Left kidney (tissue), 2 donors: ENCODE measurements around the gene ITGB7. TPM values are rescaled to one million over a fixed set of nuclear protein-coding genes. Genes with fewer than 3 reads are reported as not detected.
"Not testable (repeated sequence)": the region's sequence is repeated elsewhere in the genome, so short reads cannot be mapped to it uniquely, and the experiment has no call there.

Source experiments
- DNase-seq: peaks from one replicate; pipeline ENCODE4 v3.0.0-alpha.2; 2013
- polyA plus RNA-seq: library from polyadenylated mRNA; unstranded; fragments of 120-200 nt; gene quantifications from one replicate; pipeline ENCODE4 v1.2.1, GENCODE V29; 2013; ENCODE audit not compliant: insufficient read length

ITGB7 gene
- polyA plus RNA-seq, 1 donor: 1.8 TPM

DNA sequence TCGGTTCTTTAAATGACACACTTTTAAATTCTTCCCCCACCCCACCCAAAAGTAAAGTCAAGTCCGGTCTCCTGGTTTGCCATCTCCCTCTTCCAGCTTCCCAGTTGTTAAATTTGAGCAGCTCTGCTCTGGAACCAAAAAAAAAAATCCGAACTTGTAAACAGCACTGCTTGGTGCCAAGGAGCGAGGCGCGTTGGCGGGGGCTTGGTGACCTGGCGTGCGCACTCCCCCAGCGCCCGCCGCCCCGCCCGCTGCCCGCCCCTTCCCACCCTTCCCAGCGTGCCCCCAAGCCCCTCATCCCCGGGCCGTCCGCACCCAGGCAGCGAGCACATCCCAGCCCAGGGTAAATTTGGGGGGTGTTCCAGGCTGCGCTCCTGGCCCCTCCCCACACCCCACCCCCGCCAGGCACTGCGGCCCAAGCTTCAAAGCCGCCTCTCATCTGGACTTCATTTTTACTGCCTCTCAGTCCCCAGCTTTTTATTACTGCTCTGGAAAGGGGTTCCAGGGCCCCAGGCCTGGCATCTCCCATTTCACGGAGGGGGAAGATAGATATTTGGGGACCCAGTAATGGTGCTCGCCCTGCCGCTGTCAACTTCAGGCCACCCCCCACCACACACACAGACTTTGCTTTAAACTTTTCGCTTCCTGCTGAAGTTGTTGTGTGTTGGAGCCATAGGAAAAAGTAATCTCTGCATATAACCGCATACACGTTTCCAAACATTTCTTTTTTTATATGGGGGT, 11.7 kb upstream of the ITGB7 start:
- DNase-seq: no peak

DNA sequence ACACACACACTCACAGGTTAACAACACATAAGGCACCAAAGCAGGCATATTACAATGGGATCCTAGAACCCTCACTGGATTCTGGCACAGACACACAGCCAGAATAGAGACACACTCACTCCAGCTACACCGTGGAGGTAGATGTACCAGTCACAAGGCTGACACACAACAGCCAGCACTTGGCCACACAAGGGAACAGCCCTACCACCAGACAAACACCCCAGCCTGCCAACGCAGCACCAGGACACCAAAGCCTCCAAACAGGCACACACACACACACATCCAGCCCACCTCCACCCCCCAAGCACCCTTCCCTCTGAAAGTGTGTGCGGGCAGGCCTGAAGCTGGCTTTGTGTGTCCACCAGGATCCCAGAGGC, 10.9 kb upstream of the ITGB7 start:
- no peak for DNase-seq

DNA sequence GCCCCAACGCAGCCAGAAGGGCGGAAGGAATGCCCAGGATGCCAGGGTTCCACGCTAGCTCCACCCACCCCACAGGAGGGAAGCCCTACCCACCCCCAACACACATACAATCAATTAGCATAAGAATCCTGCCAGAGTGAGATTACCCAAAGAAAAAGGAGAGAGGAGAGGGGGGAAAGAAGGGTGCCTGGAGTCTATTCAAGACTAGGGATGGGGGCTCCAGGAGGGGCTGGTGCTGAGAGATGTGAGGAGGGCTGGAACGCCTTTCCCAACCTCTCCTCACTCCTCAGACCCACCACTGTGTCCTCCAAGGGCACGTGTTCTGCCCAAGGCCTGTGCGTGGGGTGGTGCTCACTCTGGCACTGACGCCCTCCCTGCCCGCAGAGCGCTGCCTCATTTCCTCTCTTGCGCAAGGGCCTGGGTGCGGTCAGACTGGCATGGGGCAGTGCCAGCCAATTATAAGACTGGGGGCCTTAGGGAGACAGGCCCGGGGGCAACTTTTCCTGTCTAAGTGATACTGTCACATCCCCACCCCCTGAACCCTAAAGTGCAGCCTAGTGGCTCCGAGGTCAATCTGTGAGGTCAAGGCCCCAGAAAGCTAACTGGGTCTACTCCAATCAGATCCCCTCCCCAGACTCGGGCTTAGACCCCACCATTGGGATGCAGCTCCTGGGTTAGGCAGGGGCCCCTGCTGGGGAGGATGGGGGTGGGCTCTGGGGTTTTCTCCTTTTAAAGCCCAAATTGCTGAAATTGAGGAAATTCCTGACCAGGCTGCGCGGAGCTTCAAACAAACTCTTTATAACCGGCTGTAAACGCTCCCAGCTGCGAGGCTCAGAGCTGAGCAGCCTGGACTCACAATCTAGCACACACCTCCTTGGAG, 10.2 kb upstream of the ITGB7 start:
- DNase-seq: no peak

DNA sequence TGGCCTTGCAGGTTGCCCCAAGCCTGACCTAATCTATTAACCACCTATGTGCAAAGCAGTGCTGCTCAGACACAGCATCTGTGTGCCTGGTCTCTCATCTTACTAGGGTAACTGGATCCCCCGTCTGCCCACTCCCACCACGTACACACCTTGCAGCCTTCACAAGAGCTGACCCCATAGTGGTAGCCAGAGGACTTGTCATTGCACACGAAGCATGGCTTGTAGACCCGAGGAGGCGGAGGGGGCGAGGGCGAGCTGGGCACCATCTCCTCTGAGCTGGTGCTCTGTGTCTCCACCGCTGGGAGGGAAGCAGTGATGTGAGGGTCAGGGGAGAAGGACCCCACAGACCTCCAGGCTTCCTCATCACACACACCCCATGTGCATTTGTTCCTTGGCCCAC, 8.4 kb upstream of the ITGB7 start:
- DNase-seq: no peak

DNA sequence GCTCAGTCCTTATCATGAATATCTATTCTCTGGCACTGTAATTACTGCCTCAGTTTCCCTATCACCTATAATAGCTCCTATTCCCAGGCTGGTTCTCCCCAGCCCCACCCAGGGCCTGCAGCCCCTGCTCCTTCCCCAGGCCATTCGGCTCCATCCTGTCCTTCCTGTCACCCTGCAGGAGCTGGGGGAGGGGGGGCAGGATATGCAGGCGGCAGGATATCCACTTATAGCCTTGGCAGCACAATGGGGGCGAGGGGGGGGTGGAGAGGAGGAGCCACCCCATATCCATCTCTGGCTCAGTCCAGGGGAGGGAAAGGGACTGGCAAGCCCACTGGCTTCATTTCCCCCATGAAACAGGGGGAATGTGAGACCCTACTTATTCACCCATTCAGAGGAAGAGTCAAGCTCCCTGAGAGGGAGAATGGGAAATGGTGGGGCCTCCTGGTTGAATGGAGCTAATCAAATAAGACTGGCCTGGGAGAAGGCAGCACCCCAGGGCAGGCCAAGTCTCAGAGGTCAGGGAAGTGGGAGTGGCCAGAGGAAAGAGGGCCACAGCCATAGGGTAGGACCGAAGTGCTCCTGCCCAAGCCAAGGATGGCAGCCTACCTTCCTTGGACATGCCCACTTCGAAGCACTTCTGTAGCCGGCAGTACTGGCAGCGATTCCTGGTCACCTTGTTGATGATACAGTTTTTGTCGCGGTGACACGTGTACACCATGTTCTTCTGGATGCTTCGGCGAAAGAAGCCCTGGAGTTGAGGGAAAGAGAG, 7.8 kb upstream of the ITGB7 start:
- no peak for DNase-seq

DNA sequence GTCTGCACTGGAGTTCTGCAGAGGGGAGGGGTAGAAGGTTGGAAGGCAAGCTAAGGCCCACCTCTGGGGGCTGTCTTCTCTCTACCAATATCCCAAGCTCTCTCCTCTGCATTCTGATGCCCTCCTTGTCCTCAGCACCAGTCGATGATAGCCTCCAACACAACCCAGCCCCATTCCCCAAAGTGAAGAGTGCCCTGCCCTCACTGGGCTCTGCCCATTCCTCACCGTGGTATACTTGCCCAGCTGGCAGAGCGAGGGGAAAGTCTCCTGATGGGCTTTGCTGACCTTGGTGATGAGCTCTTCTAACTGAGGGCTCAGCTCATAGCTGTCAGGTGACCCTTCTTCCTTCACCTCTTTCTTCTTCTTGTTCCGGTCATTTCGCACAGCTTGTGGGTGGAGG, 7.2 kb upstream of the ITGB7 start:
- DNase-seq: no peak

DNA sequence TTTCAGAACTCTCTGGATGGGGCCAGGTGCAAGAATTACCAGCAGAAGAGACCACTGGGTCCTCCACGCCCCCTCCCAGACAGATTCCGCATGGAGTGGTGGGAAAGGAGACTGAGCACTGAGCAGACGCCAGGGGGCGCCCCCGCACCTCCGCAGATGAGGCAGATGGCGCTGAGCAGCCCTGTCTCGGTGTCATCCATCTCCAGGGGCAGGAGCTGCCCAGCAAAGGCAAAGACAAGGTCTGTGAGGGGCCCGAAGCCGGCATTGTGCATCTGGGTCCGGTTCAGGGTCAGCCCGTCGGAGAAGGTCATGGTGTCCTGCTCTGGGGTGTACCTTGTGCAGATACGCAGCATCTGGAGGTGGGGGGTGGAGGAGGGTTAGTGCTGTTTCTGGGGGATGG, 6.3 kb upstream of the ITGB7 start:
- no peak for DNase-seq

DNA sequence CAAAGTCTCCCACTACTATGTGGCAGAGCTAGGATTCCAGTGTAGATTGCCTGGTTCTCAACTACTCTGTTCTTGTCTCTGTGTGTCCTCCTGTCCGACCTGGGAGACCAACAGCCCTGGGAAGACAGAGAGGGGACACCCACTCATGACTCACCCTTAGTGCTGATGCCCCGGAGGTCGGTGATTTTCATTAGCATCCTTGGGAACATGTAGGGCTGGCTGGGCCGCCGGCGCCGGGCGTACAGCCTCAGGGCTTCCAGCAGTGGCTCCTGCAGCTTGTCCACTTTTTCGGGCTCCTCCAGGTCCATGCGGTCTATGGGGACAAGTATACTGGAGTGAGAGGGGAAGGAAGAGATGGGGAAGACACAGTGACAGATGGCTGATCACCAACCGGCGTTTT, 5.9 kb upstream of the ITGB7 start:
- DNase-seq: no peak

DNA sequence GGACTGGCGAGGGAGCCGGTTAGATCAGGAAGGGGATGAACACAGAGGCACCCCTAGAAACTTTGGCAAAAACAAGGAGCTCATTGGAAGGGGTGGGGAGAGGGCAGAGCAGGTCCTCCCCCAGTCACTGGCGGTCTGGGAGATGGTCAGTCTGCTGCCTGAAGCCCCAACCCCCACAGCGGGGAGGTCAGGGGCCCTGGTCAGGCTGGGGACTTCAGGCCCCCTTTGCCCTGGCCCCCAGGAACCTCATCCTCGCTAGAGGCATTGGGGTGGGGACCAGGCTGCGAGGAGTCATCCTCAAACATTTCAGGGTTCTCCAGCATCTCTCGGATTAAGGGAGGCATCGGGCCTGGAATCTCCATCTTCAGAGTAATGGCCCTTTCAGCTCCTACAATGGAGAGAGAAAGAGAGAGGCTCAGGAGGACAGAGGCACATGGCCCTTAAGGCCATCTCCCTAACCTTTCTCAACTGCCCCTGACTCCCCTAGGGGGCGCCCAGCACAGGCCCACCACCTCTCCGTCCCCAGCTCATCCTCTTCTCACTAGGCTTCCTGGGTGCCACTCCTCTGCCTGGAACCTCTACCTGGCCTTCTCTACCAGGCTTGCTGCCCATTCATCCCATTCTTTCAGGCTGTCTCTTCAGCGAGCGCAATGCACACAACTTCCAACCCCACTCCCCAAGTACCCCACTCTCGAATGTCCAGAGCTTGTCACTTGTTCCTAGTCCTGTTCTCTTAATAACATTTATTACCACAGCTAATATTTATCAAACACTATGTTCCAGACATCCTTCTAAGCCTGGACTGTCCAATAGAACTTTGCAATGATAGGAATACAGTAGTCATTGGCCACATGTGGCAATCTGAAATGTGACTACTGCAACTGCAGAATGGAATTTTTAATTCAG, 4.7 kb upstream of the ITGB7 start:
- no peak for DNase-seq

DNA sequence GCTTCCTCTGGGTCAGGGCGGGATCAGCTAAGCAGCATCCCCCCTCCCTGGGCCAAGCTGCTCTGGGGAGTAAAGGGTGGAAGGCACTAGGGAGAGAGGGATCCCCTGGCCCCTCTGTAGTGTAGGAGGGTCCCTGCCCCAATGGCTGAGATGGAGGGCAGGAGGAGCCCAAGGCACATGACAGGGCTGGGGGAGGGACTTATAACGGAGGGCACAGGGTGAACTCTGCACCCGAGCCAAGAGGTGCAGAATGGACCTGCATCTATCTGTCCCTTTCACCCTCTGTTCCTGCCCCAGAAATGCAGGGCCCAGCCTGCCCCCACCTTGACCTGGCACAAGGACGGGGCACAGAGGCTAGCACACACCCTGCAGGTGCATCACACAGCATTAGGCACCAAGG, 3.8 kb upstream of the ITGB7 start:
- DNase-seq: no peak

DNA sequence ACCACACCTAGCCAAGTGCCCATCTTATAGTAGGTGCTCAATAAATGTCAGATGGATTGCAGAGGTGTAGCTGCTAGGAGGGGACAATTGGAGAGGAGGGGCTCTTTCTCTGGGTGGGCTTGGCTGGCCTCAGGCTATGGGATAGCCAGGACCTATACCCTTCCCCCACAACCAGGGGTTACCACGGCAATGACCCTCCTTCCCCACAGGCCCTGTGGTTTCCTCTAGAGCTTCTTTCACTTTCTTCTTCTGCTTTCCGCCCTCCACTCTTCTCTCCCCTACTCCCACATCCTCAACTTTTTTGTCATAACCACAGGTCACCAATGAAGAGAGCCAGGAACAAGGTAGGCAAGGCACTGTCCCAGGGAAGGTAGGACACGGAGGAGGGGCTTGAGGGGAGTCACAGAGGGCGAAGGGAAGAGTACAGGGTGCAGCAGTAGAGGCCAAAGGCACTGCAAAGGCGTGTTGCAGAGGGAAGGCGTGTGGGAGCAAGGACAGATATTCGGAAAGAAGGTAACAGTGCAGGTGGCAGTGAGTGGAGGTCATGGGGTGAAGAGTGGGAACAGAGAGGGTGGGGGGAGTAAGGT, 1.9 kb upstream of the ITGB7 start:
- no peak for DNase-seq

DNA sequence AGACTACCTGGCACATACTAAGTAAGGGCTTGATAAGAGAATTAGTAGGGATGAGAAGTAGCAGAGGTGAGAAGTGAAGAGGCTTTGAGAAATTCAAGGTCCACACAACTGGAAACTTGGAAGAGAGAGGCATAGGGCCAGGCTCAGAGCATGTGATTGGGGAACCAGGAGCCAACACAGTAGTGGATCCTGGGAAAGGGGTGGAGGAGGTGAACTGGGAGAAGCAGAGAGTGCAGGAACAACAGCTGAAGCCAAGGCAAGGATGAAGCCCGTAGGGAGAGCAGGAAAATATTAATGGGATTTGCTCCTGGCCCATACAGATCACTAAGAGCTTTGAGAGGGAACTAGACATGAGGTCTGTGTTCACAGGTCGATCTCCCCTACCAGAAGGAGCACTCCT, 1.4 kb upstream of the ITGB7 start:
- no peak for DNase-seq

DNA sequence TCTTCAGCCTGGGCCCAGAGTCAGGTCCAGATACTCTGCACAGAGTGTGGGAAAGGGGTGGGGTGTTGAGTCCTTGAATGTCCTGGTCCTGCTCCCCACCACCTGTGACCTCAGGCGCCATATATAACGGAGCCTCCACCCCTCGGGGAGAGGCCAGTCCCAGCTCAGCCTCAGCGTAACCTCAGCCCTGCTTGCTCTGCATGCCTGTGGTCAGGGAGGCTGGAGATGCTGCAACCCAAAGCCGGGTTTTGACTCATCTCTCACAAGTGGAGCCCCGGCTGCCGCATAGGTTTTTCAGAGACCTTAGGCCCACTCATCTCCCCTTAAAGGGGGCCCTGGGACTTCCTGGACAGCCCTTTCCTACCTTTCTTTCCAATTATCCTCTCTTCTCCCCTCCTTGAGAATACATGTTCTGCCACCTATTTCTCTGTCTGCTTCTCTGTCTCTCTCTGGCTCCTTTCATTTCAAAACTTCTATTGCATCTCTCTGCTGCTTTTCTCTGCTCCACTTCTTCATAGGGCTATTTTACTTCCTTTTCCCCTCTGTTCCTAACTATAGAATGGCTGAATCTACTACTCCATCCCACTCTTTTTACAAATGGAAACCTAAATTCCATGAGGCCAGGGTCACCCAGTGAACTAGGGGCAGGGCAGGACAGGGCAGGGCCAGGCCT, 1.2 kb downstream of the ITGB7 start:
- DNase-seq: no peak

DNA sequence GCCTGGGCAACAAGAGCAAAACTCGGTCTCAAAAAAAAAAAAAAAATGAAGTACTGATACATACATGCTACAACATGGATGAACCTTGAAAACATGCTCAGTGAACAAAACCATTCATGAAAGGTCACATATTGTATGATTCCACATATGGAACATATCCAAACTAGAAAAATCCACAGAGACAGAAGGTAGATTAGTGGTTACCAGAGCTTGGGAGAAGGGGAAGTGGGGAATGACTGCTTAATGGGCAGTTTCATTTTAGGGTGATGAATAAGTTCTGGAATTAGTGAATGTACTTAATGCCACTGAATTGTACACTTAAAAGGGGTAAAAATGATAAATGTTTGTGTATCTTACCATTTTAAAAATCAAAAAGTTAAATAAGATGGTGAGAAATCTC, 2.7 kb downstream of the ITGB7 start:
- DNase-seq: no peak

DNA sequence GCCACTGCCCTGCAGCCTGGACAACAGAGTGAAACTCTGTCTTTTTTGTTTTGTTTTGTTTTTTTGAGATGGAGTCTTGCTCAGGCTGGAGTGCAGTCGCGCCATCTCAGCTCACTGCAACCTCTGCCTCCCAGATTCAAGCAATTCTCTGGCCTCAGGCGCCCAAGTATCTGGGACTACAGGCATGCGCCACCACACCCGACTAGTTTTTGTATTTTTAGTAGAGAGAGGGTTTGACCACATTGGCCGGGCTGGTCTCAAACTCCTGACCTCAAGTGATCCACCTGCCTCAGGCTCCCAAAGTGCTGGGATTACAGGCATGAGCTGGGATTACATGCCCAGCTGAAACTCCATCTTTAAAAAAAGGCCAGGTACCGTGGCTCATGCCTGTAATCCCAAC, 4.7 kb downstream of the ITGB7 start:
- DNase-seq: not testable (repeated sequence)

DNA sequence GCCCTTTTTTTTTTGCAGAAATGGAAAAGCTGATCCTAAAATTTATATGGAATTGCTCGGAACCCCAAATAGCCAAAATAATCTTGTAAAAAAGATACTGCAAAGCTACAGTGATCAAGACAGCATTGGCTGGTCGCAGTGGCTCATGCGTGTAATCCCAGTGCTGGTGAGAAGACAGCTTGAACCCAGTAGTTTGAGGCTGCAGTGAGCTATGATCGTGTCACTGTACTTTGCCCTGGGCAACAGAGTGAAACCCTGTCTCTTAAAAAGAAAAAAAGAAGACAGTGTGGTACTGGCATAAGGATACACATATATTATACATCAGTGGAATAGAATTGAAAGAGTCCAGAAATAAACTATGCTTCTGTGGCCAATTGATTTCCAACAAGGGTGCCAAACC, 5.4 kb downstream of the ITGB7 start:
- DNase-seq: no peak

DNA sequence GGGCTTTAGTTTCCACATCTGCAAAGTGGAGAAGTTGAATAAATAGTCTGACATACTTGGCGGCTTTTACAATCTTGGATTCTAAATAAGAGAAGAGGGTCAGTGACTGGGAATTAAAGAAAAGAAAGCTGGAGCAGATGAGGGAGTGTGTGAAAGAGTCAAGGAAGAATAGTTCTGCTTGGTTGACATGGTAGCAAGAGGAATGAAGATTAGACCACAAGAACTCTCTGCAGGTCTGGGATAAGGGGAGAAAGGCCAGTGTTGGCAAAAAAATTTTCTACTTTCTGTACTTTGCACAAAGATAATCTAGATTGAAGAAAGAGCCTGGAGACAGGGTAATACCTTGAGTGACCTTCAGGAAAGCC, 5.9 kb downstream of the ITGB7 start:
- DNase-seq: no peak

DNA sequence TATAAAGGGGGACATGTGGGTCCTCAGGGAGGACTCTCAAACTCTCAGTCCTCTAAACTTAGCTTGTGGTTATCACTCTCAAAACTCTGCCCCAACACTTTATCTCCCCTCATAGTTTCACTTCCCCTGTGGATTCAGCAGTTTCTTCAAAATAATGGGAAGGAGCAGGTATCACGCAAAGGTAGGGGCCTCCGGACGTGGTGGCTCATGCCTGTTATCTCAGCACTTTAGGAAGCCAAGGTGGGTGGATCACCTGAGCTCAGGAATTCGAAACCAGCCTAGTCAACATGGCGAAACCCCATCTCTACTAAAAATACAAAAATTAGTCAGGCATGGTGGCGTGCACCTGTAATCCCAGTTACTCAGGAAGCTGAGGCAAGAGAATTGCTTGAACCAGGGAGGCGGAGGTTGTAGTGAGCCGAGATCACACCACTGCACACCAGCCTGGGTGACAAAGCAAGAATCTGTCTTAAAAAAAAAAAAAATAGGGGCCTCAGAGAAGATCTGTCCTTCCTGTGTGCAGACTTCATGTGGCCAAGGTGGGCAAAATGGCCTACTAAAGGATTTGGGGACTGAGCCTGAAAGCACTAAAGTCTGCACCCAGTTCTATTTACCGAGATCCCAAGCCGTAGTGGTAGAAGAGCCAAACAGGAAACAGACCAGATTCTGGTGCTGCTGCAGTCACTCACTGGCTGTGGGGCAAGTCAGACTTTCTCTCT, 6.4 kb downstream of the ITGB7 start:
- DNase-seq: no peak

DNA sequence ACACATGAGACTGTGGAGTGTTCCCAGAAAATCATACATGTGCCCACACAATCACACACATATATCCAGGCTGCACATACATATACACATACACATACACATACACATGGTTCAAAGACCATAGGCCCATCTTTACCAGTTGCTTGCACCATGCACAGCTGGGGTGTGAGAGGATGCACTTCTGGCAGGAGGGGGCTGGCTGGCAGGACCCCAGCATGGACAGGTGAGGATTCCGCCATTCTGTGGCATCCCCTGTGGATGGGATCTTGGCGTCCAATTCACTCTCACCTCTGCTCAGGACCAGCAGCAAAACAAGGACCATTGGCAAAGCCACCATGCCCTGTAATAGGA, 7.0 kb downstream of the ITGB7 start:
- DNase-seq: no peak

DNA sequence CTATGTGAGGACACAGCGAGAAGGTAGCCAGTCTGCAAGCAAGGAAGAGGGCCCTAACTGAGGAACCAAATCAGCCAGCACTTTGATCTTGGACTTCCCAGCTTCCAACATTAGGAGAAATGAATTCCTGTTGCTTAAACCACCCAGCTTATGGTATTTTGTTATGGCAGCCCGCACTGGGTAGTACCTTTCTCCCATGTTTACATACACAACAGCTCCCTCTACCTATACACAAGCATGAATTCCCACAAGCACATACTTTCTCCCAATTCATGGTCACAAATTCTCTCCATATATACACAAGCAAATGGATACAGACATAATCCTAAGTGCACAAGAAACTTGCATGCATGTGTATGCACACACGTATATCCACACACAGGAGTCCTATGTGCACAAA, 7.4 kb downstream of the ITGB7 start:
- no peak for DNase-seq
